Measurements from ENCODE around the gene ARHGEF3.

Gene ARHGEF3

GRCh38 chr3:56825567-56826438 lies 24.1 kb upstream of the ARHGEF3 start:
- TF ChIP-seq CTCF (IDR thresholded peaks at IDR 0.05; ENCODE audit: insufficient read depth, low read length, poor library complexity, severe bottlenecking) = no peak
- no peaks in the 10 kb centered on the region for H3K27me3 ChIP-seq (replicated peaks; ENCODE audit: control insufficient read depth, insufficient read depth, low read length)
- H3K4me3 ChIP-seq (replicated peaks; ENCODE audit: low read depth, low read length) = no peak overlapping the region
- H3K36me3 ChIP-seq (ENCODE audit: control insufficient read depth, insufficient read depth, low read length) = no peaks in the 10 kb centered on the region
- no peak for DNase-seq (ENCODE audit: extremely low read depth, insufficient read length)

GRCh38 chr3:56823984-56824703 lies 22.4 kb upstream of the ARHGEF3 start:
- H3K36me3 ChIP-seq (ENCODE audit: control insufficient read depth, insufficient read depth, low read length) = no peaks in the 10 kb centered on the region
- no peak for DNase-seq (ENCODE audit: extremely low read depth, insufficient read length)
- H3K4me3 ChIP-seq (replicated peaks; ENCODE audit: low read depth, low read length) = no peak overlapping the region
- no peak for TF ChIP-seq CTCF (IDR thresholded peaks at IDR 0.05; ENCODE audit: insufficient read depth, low read length, poor library complexity, severe bottlenecking)
- no peaks in the 10 kb centered on the region for H3K27me3 ChIP-seq (replicated peaks; ENCODE audit: control insufficient read depth, insufficient read depth, low read length)

GRCh38 chr3:56823421-56823926 lies 21.7 kb upstream of the ARHGEF3 start:
- TF ChIP-seq CTCF (IDR thresholded peaks at IDR 0.05; ENCODE audit: insufficient read depth, low read length, poor library complexity, severe bottlenecking) = no peak
- H3K27me3 ChIP-seq (replicated peaks; ENCODE audit: control insufficient read depth, insufficient read depth, low read length) = no peaks in the 10 kb centered on the region
- H3K36me3 ChIP-seq (ENCODE audit: control insufficient read depth, insufficient read depth, low read length) = no peaks in the 10 kb centered on the region
- no peak overlapping the region for H3K4me3 ChIP-seq (replicated peaks; ENCODE audit: low read depth, low read length)
- no peak for DNase-seq (ENCODE audit: extremely low read depth, insufficient read length)

GRCh38 chr3:56822501-56822900 lies 20.8 kb upstream of the ARHGEF3 start:
- no peak for TF ChIP-seq CTCF (IDR thresholded peaks at IDR 0.05; ENCODE audit: insufficient read depth, low read length, poor library complexity, severe bottlenecking)
- no peak overlapping the region for H3K4me3 ChIP-seq (replicated peaks; ENCODE audit: low read depth, low read length)
- no peaks in the 10 kb centered on the region for H3K36me3 ChIP-seq (ENCODE audit: control insufficient read depth, insufficient read depth, low read length)
- DNase-seq (ENCODE audit: extremely low read depth, insufficient read length) = no peak
- no peaks in the 10 kb centered on the region for H3K27me3 ChIP-seq (replicated peaks; ENCODE audit: control insufficient read depth, insufficient read depth, low read length)

- TF ChIP-seq CTCF (IDR thresholded peaks at IDR 0.05; ENCODE audit: insufficient read depth, low read length, poor library complexity, severe bottlenecking) = no peak
- no peak for DNase-seq (ENCODE audit: extremely low read depth, insufficient read length)
- Histone ChIP-seq H3K27me3 (replicated peaks; ENCODE audit: control insufficient read depth, insufficient read depth, low read length) (no peaks in the 10 kb centered on the region), H3K4me3 (replicated peaks; ENCODE audit: low read depth, low read length) (no peak overlapping the region), H3K36me3 (ENCODE audit: control insufficient read depth, insufficient read depth, low read length) (no peaks in the 10 kb centered on the region)
Measured at GRCh38 chr3:56819016-56819809, 17.5 kb upstream of the ARHGEF3 start.
